IMR-90 (cell line): ENCODE measurements around the gene TMEM53. TPM values are rescaled to one million over a fixed set of nuclear protein-coding genes. Genes with fewer than 3 reads are reported as not detected.

Experiments
- ATAC-seq: fragments of 200-7000 bp; cut with Tn5 transposase; 2 replicates; pipeline ENCODE4 v1.9.1; 2020; ENCODE audit warnings: low read depth, mild to moderate bottlenecking, moderate library complexity
- BruUV-seq: library from RNA; stranded (reverse); fragments of 400-500 nt; replicated peaks from 2 replicates; lab custom pipeline; 2021; lab: Mats Ljungman, UMichigan
- CTCF ChIA-PET: fragments of 300-600 bp; formaldehyde crosslinking; extraction: SDS; loops from one replicate; lab custom pipeline; 2021; ENCODE audit warnings: antibody characterized with exemption; lab: Yijun Ruan, JAX
- POLR2A ChIA-PET: fragments of 300-600 bp; sonication (Branson Sonifier 250); formaldehyde crosslinking; loops from one replicate; lab custom pipeline; 2022; ENCODE audit warnings: antibody characterized with exemption; ENCODE audit not compliant: unreplicated experiment; lab: Charles Lee
- DNase-seq: peaks from one replicate; pipeline ENCODE4 v3.0.0; 2013
- H2AFZ ChIP-seq: replicated peaks from 2 replicates; pipeline ENCODE3; 2013; ENCODE audit warnings: low read length, mild to moderate bottlenecking; ENCODE audit not compliant: poor library complexity
- H2AK5ac ChIP-seq: 2 replicates; pipeline ENCODE4 v1.6.1; 2013; ENCODE audit warnings: low read depth, low read length, inconsistent platforms
- H2AK9ac ChIP-seq: replicated peaks from 2 replicates; pipeline ENCODE3; 2013; ENCODE audit warnings: mild to moderate bottlenecking, low read depth, low read length, moderate library complexity; ENCODE audit not compliant: poor library complexity
- H2BK120ac ChIP-seq: 2 replicates; pipeline ENCODE4 v1.6.1; 2013; ENCODE audit warnings: low read depth, low read length, inconsistent platforms
- H2BK15ac ChIP-seq: 3 replicates; pipeline ENCODE4 v1.6.1; 2013; ENCODE audit warnings: low read depth, low read length, inconsistent platforms
- H2BK20ac ChIP-seq: 2 replicates; pipeline ENCODE4 v1.6.1; 2013; ENCODE audit warnings: low read depth, mild to moderate bottlenecking, inconsistent platforms, low read length, moderate library complexity
- H2BK5ac ChIP-seq: 2 replicates; pipeline ENCODE4 v1.6.1; 2013; ENCODE audit warnings: mild to moderate bottlenecking, low read depth, low read length, inconsistent platforms; ENCODE audit not compliant: poor library complexity, severe bottlenecking
- H3K14ac ChIP-seq: replicated peaks from 2 replicates; pipeline ENCODE4 v1.6.1; 2013; ENCODE audit warnings: low read depth, low read length, inconsistent platforms
- H3K18ac ChIP-seq: 2 replicates; pipeline ENCODE4 v1.6.1; 2013; ENCODE audit warnings: low read depth, low read length, control low read depth
- H3K23ac ChIP-seq: 2 replicates; pipeline ENCODE4 v1.6.1; 2013; ENCODE audit warnings: low read depth, low read length, inconsistent platforms
- H3K27ac ChIP-seq: 2 replicates; pipeline ENCODE4 v1.5.1; 2013; ENCODE audit warnings: mild to moderate bottlenecking, control low read depth, low read length; ENCODE audit not compliant: insufficient read depth
- H3K27me3 ChIP-seq: 2 replicates; pipeline ENCODE4 v1.6.1; 2013; ENCODE audit warnings: low read length; ENCODE audit not compliant: control insufficient read depth, insufficient read depth
- H3K36me3 ChIP-seq: 2 replicates; pipeline ENCODE4 v1.6.1; 2013; ENCODE audit warnings: low read length, mixed read lengths; ENCODE audit not compliant: control insufficient read depth, insufficient read depth
- H3K4ac ChIP-seq: 2 replicates; pipeline ENCODE4 v1.6.1; 2013; ENCODE audit warnings: low read depth, low read length, inconsistent platforms
- H3K4me1 ChIP-seq: 2 replicates; pipeline ENCODE4 v1.6.1; 2013; ENCODE audit warnings: low read length, mixed read lengths; ENCODE audit not compliant: control insufficient read depth, insufficient read depth
- H3K4me2 ChIP-seq: 2 replicates; pipeline ENCODE4 v1.6.1; 2013; ENCODE audit warnings: low read depth, mild to moderate bottlenecking, control low read depth, low read length, moderate library complexity
- H3K4me3 ChIP-seq: 2 replicates; pipeline ENCODE4 v1.5.1; 2013; ENCODE audit warnings: low read depth, mild to moderate bottlenecking, control low read depth, low read length, moderate library complexity; ENCODE audit not compliant: insufficient read depth
- H3K56ac ChIP-seq: 2 replicates; pipeline ENCODE4 v1.6.1; 2013; ENCODE audit warnings: low read length, inconsistent platforms; ENCODE audit not compliant: insufficient read depth; ENCODE audit errors: extremely low read depth
- H3K79me1 ChIP-seq, 2 experiments: 2 replicates each; pipeline ENCODE4 v1.6.1; 2013; ENCODE audit warnings: low read length in 2 of 2, inconsistent platforms in 1 of 2, low read depth in 1 of 2
- H3K9ac ChIP-seq: 2 replicates; pipeline ENCODE4 v1.6.1; 2013; ENCODE audit warnings: low read depth, low read length, control low read depth
- H3K9me1 ChIP-seq: 2 replicates; pipeline ENCODE4 v1.6.1; 2013; ENCODE audit warnings: low read length, inconsistent platforms; ENCODE audit not compliant: insufficient read depth
- H3K9me3 ChIP-seq: 2 replicates; pipeline ENCODE4 v1.6.1; 2013; ENCODE audit warnings: low read length; ENCODE audit not compliant: control insufficient read depth, insufficient read depth
- H4K20me1 ChIP-seq: 2 replicates; pipeline ENCODE4 v1.6.1; 2013; ENCODE audit warnings: low read length, inconsistent platforms; ENCODE audit not compliant: insufficient read depth
- H4K5ac ChIP-seq: 2 replicates; pipeline ENCODE4 v1.6.1; 2013; ENCODE audit warnings: mild to moderate bottlenecking, low read depth, low read length, control low read depth
- H4K8ac ChIP-seq, 2 experiments: 2 replicates each; pipeline ENCODE4 v1.6.1; 2013; ENCODE audit warnings: low read depth in 2 of 2, low read length in 2 of 2, control low read depth in 1 of 2, inconsistent platforms in 1 of 2
- H4K91ac ChIP-seq: 2 replicates; pipeline ENCODE4 v1.6.1; 2013; ENCODE audit warnings: low read depth, low read length, inconsistent platforms; ENCODE audit not compliant: insufficient read depth
- BHLHE40 ChIP-seq: fragments of 150-350 bp; IDR thresholded peaks from 2 replicates; pipeline ENCODE4 v1.6.1; 2016; ENCODE audit warnings: mild to moderate bottlenecking, low read depth, low read length
- FOS ChIP-seq: fragments of 150-350 bp; IDR thresholded peaks from 2 replicates; pipeline ENCODE4 v1.6.1; 2016; ENCODE audit warnings: low read depth, low read length
- WGBS, 2 experiments: methylation state at CpG; one replicate each; pipeline versions ENCODE4 v1.1.5 to v1.1.7; 2013; ENCODE audit warnings: missing lambda C conversion rate in 2 of 2; ENCODE audit not compliant: insufficient read length in 1 of 2; ENCODE audit errors: extremely low coverage in 2 of 2; 5-methylcytosine and 5-hydroxymethylcytosine counted together
- dilution Hi-C: fragments of 300-500 bp; cut with HindIII; formaldehyde crosslinking; loops from one replicate; pipeline ENCODE4 v1.14.3; 2018; ENCODE audit warnings: low sequenced_read_pairs; ENCODE audit not compliant: unreplicated experiment
- in situ Hi-C: fragments of 300-500 bp; cut with MboI; formaldehyde crosslinking; loops from 3 replicates; pipeline ENCODE4 v1.14.3; 2019; ENCODE audit warnings: low sequenced_read_pairs, inconsistent platforms, mixed read lengths
- intact Hi-C: fragments of 100-400 bp; cut with micrococcal nuclease; formaldehyde crosslinking; loops from 2 replicates; pipeline ENCODE4 v1.10.0; 2022
- polyA plus RNA-seq, 3 experiments: library from polyadenylated mRNA; depleted of rRNA; stranded (reverse); fragments of >200 nt; gene quantifications; 2 replicates each; pipeline ENCODE4 v1.2.3, GENCODE V29; 2012; ENCODE audit warnings: low replicate concordance in 1 of 3
- total RNA-seq: library from RNA; depleted of rRNA; stranded (reverse); fragments of >200 nt; gene quantifications from 2 replicates; pipeline ENCODE4 v1.2.3, GENCODE V29; 2012

TMEM53 gene
- total and polyA plus RNA-seq, 2 of the 4 experiments (the other 2 are of a cell fraction): 2.7 to 6.3 TPM

DNA sequence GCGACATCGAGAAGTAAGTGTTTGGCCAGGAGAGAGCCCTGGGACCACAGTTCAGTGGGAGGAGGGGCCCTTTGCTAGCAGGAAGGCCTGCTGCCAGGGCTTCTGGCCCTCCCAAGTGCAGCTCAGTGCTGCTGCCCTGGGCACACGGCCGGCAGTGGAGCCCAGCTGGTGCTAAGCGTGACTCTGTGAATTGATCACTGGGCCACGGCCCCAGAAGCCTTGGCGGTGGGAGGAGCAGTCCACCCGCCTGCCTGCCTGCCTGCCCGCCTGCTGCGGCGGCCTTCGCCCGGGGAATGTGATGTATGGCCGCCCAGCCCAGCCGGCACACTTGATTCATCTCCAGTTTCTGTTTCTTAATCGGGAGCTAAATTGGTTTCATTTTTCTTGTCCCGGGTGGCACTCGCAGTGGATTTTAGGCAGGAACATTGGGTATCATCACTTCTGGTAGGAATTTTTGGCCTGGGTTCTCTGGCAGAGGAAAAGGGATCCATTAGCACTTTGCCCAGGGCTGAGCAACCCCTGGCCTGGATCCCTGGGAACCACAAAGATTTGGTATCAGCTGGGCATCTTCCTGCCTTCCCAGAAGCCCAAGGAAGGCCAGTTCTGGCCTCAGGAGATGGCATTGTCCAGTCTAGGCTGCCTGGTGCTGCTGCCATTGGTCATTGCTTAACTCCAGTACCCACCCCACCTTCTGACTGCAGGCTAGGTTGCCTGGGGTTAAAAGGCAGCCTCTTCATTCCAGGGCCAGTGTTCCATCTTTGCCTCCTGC lies 28.6 kb downstream of the TMEM53 start:
- H4K20me1 ChIP-seq: peaks cover 43% of the 10 kb centered on the region
- peak; percentile 43 for ATAC-seq

More for the DNA sequence above, 28.6 kb downstream of the TMEM53 start:
- Histone ChIP-seq H2BK5ac (peak overlapping the region; percentile 75), H3K4me2 (peak overlapping the region; percentile 63), H2AFZ (peak overlapping the region; percentile 64), H3K4ac (peak overlapping the region; percentile 93), H2BK120ac (peak overlapping the region; percentile 62), H3K9ac (0 out of 2 replicates have a peak overlapping the region, but pooled peaks have one; percentile 2), H2BK20ac (peak overlapping the region; percentile 57), H4K5ac (peak overlapping the region; percentile 21; the same call in 1 of the 2 replicates), H3K23ac (peak overlapping the region; percentile 62), H3K36me3 (peaks cover 67% of the 10 kb centered on the region), H2BK15ac (peak overlapping the region; percentile 84; the same call in 1 of the 3 replicates), H4K91ac (peak overlapping the region; percentile 82), H3K56ac (peak overlapping the region; percentile 76), H3K14ac (peak overlapping the region; percentile 84), H3K18ac (peak overlapping the region; percentile 12; the same call in 1 of the 2 replicates), H3K27me3 (no peaks in the 10 kb centered on the region), H3K4me3 (no peak overlapping the region), H2AK9ac (peak overlapping the region; percentile 69), H3K79me1 (peaks cover 8 to 40% of the 10 kb centered on the region in 2 experiments; a peak in 3 of 4 replicates), H3K9me3 (no peaks in the 10 kb centered on the region), H2AK5ac (peak overlapping the region; percentile 79), H4K8ac (peak overlapping the region; percentile 62 to 81), H3K9me1 (peaks cover 22% of the 10 kb centered on the region), H3K4me1 (peaks cover 19% of the 10 kb centered on the region), H3K27ac (peak overlapping the region; percentile 74)
- ChIA-PET POLR2A (interaction anchor here (0.5 to 1.0 kb wide), 2 partner anchors 11 to 13 kb away, joined by 5 read pairs; no protein-coding TSS in a partner anchor), CTCF (interaction anchor here (1.3 to 1.4 kb wide), 2 partner anchors 10 to 38 kb away, joined by 3 to 7 read pairs; no protein-coding TSS in a partner anchor)
- no TSS peak for BruUV-seq
- TF ChIP-seq FOS: no peak
- TF ChIP-seq BHLHE40: peak; percentile 44; the same call in 1 of the 2 replicates
- WGBS, 2 experiments: 42% methylated on average over 2 of the region's 18 CpGs; no CpG with 5 or more reads in 1 of the 2 experiments
- in situ Hi-C loops (no loop called here), dilution Hi-C loops (no loop called here), intact Hi-C loops (loop anchor here (1.0 kb wide), 1 partner anchor 14 kb away; no protein-coding TSS in a partner anchor)
- peak; percentile 73 for DNase-seq
